Measurements from ENCODE around the gene RAB14.

GRCh38 chr9:121230256-121230655, 28.6 kb upstream of the RAB14 start:
- TF ChIP-seq CTCF (IDR thresholded peaks at IDR 0.05) = no peak
- no peak for TF ChIP-seq POLR2A (IDR thresholded peaks at IDR 0.05)

Measured in body of pancreas (tissue), 4 donors.